Activated naive CD4-positive, alpha-beta T cell (primary cell): ENCODE data around the gene ANKRD30A.
"Not testable (repeated sequence)": the region's sequence is repeated elsewhere in the genome, so short reads cannot be mapped to it uniquely, and the experiment has no call there.

Source experiments
- DNase-seq, 4 experiments: peaks; one replicate each; lab custom pipeline; 2025; lab: John Stamatoyannopoulos, UW

Gene ANKRD30A

GRCh38 chr10:37125191-37125732 lies at the start of gene ANKRD30A:
Gene ANKRD30A (plus strand): TSS chr10:37125598. CDS start chr10:37125788, 190 bp downstream.
- DNase-seq, result no peak

- DNase-seq, result not testable (repeated sequence)
These were observed 49.3 kb upstream of the ANKRD30A start for GRCh38 chr10:37076083-37076482.

GRCh38 chr10:37095792-37096573 lies 29.4 kb upstream of the ANKRD30A start:
- DNase-seq, result no peak

GRCh38 chr10:37101261-37101660 lies 24.1 kb upstream of the ANKRD30A start:
- DNase-seq, result no peak

- no peak for DNase-seq
These were observed 16.4 kb upstream of the ANKRD30A start for GRCh38 chr10:37109000-37109399.

- no peak for DNase-seq
These were observed 866 bp upstream of the ANKRD30A start for GRCh38 chr10:37124532-37124931.

GRCh38 chr10:37125921-37126320 lies 523 bp downstream of the ANKRD30A start:
- DNase-seq, result no peak

GRCh38 chr10:37146443-37146842 lies 21.0 kb downstream of the ANKRD30A start:
- no peak for DNase-seq

GRCh38 chr10:37162430-37162829 lies 37.0 kb downstream of the ANKRD30A start:
- DNase-seq, result not testable (repeated sequence)

GRCh38 chr10:37171945-37172344 lies 46.5 kb downstream of the ANKRD30A start:
- DNase-seq, result not testable (repeated sequence)

GRCh38 chr10:37178296-37178695 lies 52.9 kb downstream of the ANKRD30A start:
- not testable (repeated sequence) for DNase-seq

GRCh38 chr10:37182719-37183118 lies 57.3 kb downstream of the ANKRD30A start:
- DNase-seq, result not testable (repeated sequence)

GRCh38 chr10:37206132-37206531 lies 80.7 kb downstream of the ANKRD30A start:
- no peak for DNase-seq

- DNase-seq, result no peak
These were observed 95.5 kb downstream of the ANKRD30A start for GRCh38 chr10:37220866-37221265.

GRCh38 chr10:37222046-37222445 lies 96.6 kb downstream of the ANKRD30A start:
- DNase-seq, result no peak

GRCh38 chr10:37225163-37225562 lies 99.8 kb downstream of the ANKRD30A start:
- DNase-seq, result no peak

- no peak for DNase-seq
These were observed 101.1 kb downstream of the ANKRD30A start for GRCh38 chr10:37226524-37226923.

GRCh38 chr10:37234692-37235091 lies 109.3 kb downstream of the ANKRD30A start:
- no peak for DNase-seq

- DNase-seq, result no peak
These were observed 110.7 kb downstream of the ANKRD30A start for GRCh38 chr10:37236093-37236492.

- no peak for DNase-seq
These were observed 114.8 kb downstream of the ANKRD30A start for GRCh38 chr10:37240223-37240622.

GRCh38 chr10:37246637-37247036 lies 121.2 kb downstream of the ANKRD30A start:
- DNase-seq, result no peak

- not testable (repeated sequence) for DNase-seq
These were observed 130.4 kb downstream of the ANKRD30A start for GRCh38 chr10:37255837-37256236.

- DNase-seq, result no peak
These were observed 137.9 kb downstream of the ANKRD30A start for GRCh38 chr10:37263304-37263703.

- no peak for DNase-seq
These were observed 142.9 kb downstream of the ANKRD30A start for GRCh38 chr10:37268266-37268665.
